Measurements from ENCODE around the gene SLC49A4.

The SLC49A4 gene

DNA sequence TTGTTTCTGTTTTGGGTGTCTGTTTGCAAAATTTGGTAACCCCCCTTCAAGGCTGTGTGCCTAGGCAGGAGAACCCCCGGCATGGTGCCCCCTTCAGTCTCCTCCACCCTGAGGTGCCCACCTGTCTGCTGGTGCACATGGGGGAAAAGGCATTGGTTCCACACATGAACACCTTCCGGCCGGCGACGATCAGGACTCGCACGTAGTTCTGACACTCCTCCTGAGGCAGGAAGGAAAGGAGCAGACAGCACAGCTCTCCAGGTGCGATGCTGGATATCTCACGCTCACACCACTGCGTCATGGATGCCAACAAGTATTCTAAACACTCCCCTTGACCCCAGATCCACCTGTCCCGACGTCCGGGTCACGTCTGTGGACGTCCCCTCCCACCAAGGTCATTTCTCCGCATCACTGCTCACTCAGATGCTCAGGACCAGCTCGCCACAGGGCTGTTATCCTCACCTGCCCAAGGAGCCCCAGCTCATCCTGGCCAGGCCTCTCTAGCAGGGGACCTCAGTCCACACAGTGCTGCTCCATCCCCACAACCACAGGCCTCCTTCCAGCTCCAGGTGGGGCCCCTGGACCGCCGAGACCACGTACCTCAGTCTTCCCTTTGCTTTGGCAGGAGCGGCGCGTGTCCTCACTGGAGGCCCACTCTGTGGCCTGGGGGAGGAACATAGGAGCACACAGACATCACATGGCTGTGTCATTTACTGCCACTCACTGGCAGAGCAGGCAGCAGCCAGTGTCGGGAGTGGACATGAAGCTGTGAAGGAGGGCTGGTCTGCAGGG lies 133.7 kb downstream of the SLC49A4 start:
- no peaks in the 10 kb centered on the region for H3K4me1 ChIP-seq (ENCODE audit: insufficient read depth, low read length, severe bottlenecking)
- no peak overlapping the region for H3K9ac ChIP-seq (ENCODE audit: low read length)
- no peaks in the 10 kb centered on the region for H3K36me3 ChIP-seq (ENCODE audit: insufficient read depth, low read length)
- H4K20me1 ChIP-seq (ENCODE audit: insufficient read depth, low read length) = no peaks in the 10 kb centered on the region
- no peaks in the 10 kb centered on the region for H3K79me2 ChIP-seq (ENCODE audit: insufficient read depth, low read length)
- no peak overlapping the region for H3K27ac ChIP-seq (ENCODE audit: low read depth, low read length, poor library complexity, severe bottlenecking)
- H3F3A ChIP-seq (ENCODE audit: insufficient read depth, low read length) = no peaks in the 10 kb centered on the region
- no peak overlapping the region for H3K4me3 ChIP-seq (ENCODE audit: low read depth, low read length, poor library complexity, severe bottlenecking)
- no peaks in the 10 kb centered on the region for H3K27me3 ChIP-seq (ENCODE audit: insufficient read depth, low read length)
- no peak overlapping the region for H3K4me2 ChIP-seq (ENCODE audit: low read length)
- TF ChIP-seq, protein P1, sequence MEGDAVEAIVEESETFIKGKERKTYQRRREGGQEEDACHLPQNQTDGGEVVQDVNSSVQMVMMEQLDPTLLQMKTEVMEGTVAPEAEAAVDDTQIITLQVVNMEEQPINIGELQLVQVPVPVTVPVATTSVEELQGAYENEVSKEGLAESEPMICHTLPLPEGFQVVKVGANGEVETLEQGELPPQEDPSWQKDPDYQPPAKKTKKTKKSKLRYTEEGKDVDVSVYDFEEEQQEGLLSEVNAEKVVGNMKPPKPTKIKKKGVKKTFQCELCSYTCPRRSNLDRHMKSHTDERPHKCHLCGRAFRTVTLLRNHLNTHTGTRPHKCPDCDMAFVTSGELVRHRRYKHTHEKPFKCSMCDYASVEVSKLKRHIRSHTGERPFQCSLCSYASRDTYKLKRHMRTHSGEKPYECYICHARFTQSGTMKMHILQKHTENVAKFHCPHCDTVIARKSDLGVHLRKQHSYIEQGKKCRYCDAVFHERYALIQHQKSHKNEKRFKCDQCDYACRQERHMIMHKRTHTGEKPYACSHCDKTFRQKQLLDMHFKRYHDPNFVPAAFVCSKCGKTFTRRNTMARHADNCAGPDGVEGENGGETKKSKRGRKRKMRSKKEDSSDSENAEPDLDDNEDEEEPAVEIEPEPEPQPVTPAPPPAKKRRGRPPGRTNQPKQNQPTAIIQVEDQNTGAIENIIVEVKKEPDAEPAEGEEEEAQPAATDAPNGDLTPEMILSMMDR (IDR thresholded peaks at IDR 0.05; ENCODE audit: low read length) = no peak
- TF ChIP-seq EZH2 (IDR thresholded peaks at IDR 0.05; ENCODE audit: borderline replicate concordance, low read length) = no peak
- no peak overlapping the region for H2AFZ ChIP-seq (ENCODE audit: low read length)
- H3K9me3 ChIP-seq (ENCODE audit: low read length) = no peaks in the 10 kb centered on the region
- H3K9me2 ChIP-seq (ENCODE audit: low read depth, low read length) = no peaks in the 10 kb centered on the region

DNA sequence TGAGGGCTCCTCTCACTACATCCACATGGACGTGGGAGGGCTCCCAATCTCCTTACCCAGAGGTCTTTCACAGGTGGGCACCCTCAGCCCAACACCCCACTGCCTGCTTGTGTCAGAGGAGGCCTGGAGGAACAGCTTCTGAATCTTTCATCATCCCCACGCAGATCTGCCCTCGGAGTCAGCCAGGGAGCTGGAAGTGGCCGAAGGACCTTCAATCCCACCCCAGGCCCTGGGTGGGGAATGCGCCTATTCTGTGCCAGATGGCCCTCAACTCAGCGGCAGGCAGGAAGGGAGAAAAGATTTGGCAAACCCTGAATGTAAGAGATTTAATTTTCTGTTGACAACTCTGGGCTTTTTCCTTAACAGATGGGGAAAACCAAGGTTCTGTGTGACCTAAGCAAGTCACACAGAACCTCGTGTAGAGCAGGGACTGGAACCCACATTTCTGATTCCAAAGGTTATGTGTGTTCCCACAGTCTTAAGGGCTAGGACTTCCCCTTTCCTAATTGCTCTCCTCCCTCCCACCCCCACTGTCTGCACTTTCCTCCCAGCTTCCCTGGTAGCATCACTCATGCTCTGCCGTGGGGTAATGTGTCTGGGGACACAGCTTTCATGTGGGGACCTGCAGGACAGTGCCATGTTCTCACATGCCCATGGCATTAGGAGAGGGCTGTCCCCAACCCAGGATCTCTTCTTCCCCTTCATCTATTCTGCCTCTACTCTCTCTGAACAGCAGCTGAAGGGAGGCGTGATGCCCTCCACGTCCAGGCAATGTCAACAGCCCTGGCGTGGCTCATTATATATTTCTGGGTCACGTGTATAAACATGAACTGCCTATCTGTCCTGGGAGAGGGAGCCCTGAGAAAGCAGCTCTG lies 134.6 kb downstream of the SLC49A4 start:
- no peaks in the 10 kb centered on the region for H3K9me3 ChIP-seq (ENCODE audit: low read length)
- no peak overlapping the region for H3K4me2 ChIP-seq (ENCODE audit: low read length)
- H3K9me2 ChIP-seq (ENCODE audit: low read depth, low read length) = no peaks in the 10 kb centered on the region
- TF ChIP-seq EZH2 (IDR thresholded peaks at IDR 0.05; ENCODE audit: borderline replicate concordance, low read length) = no peak
- TF ChIP-seq, protein P1 (IDR thresholded peaks at IDR 0.05; ENCODE audit: low read length) = no peak
- H3K79me2 ChIP-seq (ENCODE audit: insufficient read depth, low read length) = no peaks in the 10 kb centered on the region
- H3K27me3 ChIP-seq (ENCODE audit: insufficient read depth, low read length) = no peaks in the 10 kb centered on the region
- no peak overlapping the region for H3K4me3 ChIP-seq (ENCODE audit: low read depth, low read length, poor library complexity, severe bottlenecking)
- H2AFZ ChIP-seq (ENCODE audit: low read length) = no peak overlapping the region
- no peak overlapping the region for H3K27ac ChIP-seq (ENCODE audit: low read depth, low read length, poor library complexity, severe bottlenecking)
- no peak overlapping the region for H3K9ac ChIP-seq (ENCODE audit: low read length)
- H3F3A ChIP-seq (ENCODE audit: insufficient read depth, low read length) = no peaks in the 10 kb centered on the region
- no peaks in the 10 kb centered on the region for H3K36me3 ChIP-seq (ENCODE audit: insufficient read depth, low read length)
- H4K20me1 ChIP-seq (ENCODE audit: insufficient read depth, low read length) = no peaks in the 10 kb centered on the region
- H3K4me1 ChIP-seq (ENCODE audit: insufficient read depth, low read length, severe bottlenecking) = no peaks in the 10 kb centered on the region

DNA sequence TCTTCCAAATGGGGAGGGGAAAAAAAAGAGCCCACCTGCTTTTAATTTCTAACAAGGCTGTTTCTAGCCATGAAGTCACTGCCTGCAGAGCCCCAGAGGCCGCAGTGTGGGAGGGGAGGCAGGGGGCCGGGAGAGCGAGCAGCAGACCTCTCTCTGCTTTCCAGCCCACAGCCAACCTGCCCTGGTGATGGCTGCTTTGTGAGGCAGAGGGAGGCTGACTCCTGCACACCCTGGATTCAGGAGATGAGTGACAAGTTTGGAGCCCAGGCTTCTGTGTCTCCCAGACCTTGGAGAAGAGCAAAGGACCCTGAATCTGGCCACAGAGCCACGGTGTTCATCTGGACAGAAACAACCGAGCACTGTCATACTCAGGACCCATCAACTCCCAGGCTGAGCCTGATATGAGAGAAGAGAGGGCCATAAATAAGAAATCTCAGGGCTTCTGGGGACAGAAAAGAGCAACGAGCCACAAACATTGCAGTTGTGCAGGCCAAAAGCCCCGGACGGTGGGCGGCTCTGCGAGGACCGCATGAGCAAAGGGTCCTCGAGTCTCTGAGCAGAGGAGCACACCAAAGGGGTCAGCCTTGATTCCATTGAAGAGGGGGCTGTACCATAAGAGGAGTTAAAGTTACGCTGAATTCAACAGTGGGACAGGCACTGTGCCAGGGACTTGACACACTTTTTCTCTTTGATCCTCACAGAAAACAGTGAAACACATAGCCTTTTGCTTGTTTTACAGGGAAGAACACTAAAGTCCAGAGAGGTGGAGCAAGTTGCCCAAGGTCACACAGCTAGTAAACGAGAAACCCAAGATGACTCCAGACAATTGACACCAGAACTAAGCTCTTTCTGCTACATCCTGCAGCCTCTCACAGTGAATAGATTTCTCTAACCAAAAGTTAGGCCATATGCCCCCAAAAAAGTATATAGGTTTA lies 135.5 kb downstream of the SLC49A4 start:
- TF ChIP-seq, protein P1 (IDR thresholded peaks at IDR 0.05; ENCODE audit: low read length) = no peak
- TF ChIP-seq EZH2 (IDR thresholded peaks at IDR 0.05; ENCODE audit: borderline replicate concordance, low read length) = no peak
- Histone ChIP-seq H3K4me3 (ENCODE audit: low read depth, low read length, poor library complexity, severe bottlenecking) (no peak overlapping the region), H3K27ac (ENCODE audit: low read depth, low read length, poor library complexity, severe bottlenecking) (no peak overlapping the region)

More for the DNA sequence above, 135.5 kb downstream of the SLC49A4 start:
- no peak overlapping the region for H2AFZ ChIP-seq (ENCODE audit: low read length)
- no peak overlapping the region for H3K4me2 ChIP-seq (ENCODE audit: low read length)
- no peaks in the 10 kb centered on the region for H4K20me1 ChIP-seq (ENCODE audit: insufficient read depth, low read length)
- H3K79me2 ChIP-seq (ENCODE audit: insufficient read depth, low read length) = no peaks in the 10 kb centered on the region
- no peaks in the 10 kb centered on the region for H3K4me1 ChIP-seq (ENCODE audit: insufficient read depth, low read length, severe bottlenecking)
- no peak overlapping the region for H3K9ac ChIP-seq (ENCODE audit: low read length)
- no peaks in the 10 kb centered on the region for H3F3A ChIP-seq (ENCODE audit: insufficient read depth, low read length)
- H3K36me3 ChIP-seq (ENCODE audit: insufficient read depth, low read length) = no peaks in the 10 kb centered on the region
- H3K9me3 ChIP-seq (ENCODE audit: low read length) = no peaks in the 10 kb centered on the region
- no peaks in the 10 kb centered on the region for H3K27me3 ChIP-seq (ENCODE audit: insufficient read depth, low read length)
- no peaks in the 10 kb centered on the region for H3K9me2 ChIP-seq (ENCODE audit: low read depth, low read length)
